HG03175 (cell line): ENCODE data around the gene ICA1.

Experiments
- ATAC-seq: cut with Tn5 transposase; IDR thresholded peaks from one replicate; pipeline ENCODE4 v1.9.1; 2021; ENCODE audit warnings: mild to moderate bottlenecking, moderate library complexity; ENCODE audit not compliant: unreplicated experiment

The ICA1 gene

DNA sequence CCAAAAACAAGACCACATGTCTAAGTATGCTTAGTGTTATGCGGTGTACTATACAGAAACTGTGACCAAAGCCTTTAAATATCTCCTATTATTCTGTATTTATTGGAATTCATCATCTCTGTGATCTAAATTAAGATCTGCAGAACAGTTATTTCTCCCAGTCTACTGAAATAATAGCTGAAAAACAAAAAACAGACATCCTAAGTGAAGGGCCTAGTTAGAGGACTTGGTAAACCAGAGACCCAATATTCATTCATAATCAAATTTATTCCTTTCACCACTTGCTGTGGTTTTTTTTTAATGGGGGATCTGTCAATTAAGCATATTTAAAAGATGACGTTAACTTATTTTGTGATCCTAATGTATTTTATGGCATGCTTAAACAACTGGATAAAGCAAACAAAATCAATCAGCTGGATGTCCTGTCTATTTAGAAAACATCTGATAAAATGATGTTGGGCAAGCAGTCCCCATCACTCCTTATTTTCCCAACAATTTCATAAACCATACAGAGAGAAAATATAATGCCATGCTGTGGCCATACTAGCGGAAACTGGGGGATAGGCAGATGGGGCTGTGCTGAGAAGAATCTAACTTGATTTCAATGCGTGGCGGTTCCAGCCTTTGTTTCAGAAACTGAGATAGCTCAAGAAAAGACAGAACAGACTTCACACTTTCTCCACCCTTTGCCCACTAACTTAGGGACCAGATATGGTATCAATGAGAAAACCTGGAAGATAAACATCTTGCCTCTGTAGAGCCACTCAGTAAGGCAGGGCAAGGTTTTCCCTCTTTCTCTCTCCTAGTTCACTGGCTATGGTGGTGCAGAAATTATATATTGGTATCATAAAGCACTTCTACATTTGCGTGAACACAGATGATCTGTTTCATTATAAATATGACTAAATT, 32.9 kb downstream of the ICA1 start:
- ATAC-seq, result no peak

DNA sequence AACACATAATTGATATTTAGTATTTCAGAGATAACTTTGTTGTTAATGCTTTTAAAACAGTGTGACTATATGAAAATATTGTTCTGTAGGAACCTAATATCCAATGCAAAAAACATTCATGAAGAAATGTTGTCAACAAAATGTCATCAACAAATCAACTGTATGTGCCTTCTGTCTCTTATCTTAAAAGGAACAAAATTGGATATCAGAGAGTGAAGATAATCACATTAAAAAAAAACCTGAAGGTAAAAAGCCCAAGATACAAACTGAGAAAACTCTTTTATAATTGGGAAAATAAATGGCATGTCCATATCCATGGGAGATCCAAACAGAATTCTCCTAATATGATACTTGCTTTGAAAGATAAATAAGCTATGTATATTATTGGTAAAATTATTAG, 33.9 kb downstream of the ICA1 start:
- ATAC-seq, result no peak

DNA sequence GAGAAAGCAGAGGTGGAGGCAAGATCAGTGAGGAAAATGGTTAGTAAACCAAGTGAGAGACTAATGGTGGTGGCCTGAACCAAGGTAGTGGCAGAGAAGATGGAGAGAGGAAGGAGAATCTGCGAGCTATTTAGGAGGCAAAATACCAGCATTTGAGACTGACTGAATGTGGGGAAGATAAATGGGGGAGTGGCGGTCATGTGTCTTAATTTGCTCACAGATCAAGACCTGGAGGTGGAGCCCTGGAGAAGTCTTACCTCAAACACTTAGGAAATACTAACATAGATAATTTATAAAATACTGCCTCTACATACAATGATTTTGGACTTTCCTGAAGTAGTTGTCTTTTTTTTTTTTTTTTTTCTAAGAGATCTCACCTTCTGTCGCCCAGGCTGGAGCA, 34.7 kb downstream of the ICA1 start:
- no peak for ATAC-seq

DNA sequence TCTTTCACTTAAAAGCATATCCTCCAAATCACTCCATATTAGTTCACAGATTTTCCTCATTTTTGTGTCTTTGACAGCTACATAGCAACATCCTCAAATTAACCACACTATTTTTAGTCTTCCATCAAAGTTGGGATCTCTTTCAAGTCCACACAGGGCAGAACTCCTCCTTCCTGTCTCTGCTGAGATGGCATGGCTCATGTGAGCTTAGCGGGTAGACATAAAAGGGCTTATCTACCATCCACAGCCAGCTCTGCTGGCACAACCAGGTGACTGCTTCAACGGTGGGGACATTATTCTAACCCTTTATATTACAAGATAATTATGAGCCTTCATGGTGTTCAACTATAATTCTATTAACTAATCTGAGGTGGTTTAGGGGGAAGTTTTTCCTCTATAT, 35.5 kb downstream of the ICA1 start:
- no peak for ATAC-seq

DNA sequence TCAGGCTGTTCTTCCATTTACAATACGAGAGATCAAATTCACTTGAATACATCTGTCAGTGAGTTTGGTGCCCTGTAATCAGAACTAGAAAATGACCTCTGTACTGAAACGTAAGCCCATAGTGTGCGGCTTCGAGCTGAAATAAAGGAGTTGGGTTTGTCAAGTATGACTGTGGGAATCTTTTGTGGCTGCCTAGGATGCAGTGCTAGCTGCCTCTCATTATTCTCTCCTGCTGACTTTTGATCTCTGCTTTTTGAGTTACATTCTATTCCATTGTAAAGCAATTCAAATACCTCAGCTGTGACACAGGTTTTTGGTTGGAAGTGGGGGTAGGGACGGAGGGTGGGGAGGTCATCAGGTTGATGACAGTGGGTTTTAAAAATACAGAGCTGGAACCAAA, 40.4 kb downstream of the ICA1 start:
- ATAC-seq, result no peak

DNA sequence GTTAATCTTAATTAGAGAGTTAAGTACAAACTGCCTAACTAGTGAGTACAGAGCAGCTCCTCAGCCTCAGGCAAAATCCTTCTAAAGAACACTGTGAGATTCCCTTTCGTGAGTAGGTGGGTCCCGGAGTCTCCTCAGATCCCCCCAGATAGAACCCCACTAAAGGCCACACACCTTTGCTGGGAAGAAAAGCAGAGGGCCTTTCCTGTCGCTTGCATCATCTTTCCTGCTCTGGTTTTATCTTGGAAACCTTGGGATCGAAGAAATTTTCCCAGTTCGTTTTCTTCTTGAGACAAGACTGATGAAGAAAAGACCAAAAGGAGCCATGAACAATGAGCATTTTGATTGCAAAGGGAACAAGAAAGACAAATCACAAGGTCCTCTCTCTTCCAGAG, 40.9 kb downstream of the ICA1 start:
- ATAC-seq, result no peak

DNA sequence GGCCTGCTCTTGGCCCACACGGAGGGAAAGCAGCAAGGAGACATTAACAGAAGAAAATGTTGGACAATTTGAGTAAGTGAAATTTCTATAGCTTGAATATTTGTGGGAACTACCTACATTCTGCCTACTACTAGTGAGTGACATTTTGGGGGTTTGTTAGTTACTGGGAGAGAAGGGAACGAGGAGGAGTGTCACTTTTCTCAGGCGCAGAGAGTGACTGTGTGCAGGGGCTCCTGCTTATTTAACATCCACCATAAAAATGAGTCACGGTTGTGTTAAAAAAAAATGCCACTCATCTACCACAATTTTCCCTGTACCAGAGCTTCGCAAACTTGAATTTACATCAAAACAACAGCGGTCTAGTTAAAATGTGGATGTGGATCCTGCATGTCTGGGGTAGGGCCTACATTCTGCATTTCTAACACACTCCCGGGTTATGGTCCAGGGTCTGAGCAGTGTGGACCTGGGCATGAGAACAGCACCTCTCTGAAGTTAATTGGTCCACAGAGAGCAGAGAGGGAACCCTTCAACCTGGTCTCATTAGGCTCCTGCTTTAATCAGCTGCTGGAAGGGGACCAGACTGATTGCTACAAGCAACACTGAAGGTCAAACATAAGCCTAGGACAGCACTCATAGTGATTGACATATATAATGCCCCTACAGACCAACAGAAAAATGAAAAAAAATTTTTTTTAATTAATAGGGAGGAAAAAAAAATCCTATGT, 41.4 kb downstream of the ICA1 start:
- no peak for ATAC-seq

DNA sequence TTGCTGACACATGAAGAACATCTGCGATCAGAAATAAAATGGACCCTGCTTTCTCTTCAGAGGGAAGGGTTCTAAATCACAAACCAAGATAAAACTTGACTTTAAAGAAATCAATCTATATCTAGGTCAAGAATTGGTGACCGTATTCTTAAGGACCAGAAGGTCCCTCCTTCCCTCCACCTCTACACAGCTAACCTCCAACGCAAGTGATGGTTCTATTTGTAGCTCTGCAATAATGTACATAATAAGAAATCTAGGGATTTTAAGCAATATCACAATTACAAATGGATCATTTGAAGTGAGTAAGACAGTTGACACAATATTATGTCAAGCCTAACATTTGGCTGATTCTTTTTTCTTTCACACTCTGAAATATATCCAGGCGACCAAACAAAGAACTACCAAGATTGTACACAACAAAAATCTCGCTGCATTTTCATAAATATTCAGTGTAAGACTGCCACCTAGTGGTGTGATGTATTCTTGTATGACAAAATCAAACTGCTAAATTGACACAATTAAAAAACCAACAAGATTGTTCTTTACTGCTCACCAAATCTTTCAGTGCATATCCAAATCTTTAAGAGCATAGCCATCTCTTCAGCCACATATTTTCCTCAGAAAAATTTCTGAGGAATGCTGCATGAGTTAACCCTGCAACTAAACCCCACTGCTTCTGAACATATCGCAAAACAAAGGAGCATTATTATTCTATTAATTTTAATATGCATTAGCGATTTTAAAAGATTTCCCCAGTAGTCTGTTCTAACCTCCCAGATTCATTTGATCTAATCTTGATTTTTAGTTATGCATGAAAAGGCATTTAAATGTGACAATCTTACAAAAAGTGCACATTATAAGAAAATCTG, 44.5 kb downstream of the ICA1 start:
- no peak for ATAC-seq

DNA sequence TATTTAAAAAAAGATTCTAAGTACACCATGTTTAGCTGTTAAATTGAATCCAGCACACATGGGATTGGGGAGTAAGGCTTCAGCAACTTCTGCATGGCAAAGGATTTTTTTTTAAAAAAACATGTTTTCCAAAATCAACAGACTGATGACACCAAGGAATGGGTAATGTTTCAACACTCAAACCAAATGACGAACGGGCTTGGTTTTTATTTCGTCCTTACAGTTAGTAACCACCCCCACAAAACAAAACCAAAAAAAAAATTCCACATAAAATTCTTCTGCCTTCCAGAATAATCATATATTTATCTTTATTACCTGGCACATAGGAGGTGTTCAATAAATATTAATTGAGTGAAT, 45.7 kb downstream of the ICA1 start:
- no peak for ATAC-seq

DNA sequence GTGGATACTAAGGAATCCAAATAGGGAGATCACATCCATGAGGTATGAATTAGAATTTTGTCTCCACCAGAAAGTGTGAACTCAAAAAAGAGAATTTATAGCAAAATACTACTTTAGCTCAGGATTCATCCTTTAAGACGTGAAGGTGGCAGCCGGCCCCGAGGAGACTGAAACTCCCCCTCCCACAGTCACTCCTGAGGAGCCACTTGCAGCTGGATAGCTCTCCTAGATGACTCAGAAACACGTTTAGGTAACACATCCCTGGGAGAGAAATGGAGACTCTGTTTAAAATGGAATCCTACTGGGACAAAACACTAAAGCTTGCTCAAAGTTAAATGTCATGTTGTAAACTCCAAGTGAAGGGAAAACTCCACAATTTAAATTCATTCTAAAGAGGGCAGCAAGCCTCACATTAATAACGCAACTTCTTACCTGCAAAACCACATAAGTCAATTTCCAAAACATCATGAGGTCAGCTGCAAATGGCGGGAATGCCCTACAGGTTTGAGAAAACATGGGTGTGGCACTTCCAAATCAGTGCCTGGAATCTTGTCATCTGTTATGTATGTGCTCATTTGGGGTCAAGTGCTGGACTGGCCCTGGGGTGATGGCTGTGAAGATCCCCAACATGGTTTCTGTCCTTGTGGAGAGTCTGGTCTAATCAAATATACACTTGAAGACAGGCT, 46.2 kb downstream of the ICA1 start:
- no peak for ATAC-seq

DNA sequence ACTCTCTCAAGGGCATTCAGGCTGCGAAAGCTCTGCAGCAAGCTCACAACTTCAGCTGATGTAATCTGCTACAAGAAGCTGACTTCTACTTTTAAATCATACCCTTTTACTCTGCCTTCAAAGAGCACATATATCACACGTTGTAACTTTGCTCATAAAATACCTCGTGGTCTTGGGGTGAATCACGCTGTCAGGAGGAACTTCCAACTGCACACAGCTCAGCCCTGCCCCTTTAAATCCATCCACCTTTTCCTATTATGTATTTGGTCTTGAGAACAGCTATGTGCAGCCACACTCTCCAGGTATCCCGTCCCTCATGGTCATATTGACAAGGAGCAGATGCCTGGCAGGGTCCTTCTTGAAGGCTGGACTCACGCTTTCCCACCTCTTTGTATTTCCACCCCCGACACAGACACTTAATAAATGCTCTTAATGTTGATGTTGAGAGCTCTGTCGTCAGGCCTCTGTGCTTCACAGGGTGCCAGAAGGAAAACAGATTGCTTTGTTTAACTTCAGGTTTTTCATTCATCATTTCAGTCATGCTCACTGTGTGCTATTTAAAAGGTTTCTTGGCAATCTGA, 47.6 kb downstream of the ICA1 start:
- no peak for ATAC-seq

DNA sequence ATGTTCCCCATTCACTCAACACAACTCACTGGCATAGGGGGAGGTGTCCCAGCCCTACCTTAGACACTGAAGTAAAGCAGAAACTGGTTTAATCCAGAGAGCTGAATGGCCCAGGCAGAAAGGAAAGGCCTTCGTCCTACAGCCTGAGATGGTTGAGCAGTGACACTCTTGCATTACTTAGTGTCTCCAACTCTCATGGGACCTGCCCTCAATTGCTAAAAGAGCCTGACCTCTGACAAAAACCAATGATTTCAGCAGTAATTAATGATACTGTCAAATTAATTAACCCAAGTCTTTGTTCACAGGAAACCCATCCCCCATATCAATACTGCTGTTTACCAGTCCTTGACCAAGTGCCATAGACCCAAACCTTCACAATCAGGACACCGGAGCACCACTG, 48.6 kb downstream of the ICA1 start:
- no peak for ATAC-seq

DNA sequence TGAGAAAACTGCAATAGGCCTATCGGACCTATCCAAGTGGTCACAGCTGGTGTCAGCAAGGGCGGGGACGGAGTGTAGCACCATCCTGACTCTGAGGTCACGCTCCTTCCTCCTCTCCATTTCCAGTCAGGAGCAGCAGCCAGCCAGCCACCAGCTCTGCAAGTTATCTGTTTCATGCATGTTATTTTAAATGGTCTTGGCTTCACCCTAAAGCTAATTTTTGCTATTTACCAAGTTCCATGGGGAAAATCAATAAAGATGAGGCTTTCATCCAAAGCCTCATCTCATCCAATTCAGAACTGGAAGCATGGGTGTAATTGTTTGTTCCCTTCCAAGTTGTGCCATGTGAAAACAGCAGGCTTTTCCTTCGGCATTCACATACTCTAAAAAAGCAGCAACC, 49.3 kb downstream of the ICA1 start:
- ATAC-seq, result no peak

DNA sequence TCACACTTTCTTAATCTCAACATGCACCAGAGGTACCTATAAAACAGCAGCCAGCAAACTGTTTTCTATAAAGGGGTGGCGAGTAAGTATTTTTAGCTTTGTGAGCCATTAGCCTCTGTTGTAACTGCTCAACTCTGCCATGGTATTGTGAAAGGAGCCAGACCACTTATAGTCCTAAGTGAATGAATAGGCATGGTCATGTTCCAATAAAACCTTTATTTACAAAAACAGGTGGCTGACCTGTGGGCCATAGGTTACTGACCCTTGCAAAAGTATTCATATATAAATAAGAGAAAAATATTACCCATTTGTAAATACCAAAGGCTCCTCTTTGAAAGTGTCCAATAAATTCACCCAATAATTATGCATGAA, 50.3 kb downstream of the ICA1 start:
- ATAC-seq, result no peak

DNA sequence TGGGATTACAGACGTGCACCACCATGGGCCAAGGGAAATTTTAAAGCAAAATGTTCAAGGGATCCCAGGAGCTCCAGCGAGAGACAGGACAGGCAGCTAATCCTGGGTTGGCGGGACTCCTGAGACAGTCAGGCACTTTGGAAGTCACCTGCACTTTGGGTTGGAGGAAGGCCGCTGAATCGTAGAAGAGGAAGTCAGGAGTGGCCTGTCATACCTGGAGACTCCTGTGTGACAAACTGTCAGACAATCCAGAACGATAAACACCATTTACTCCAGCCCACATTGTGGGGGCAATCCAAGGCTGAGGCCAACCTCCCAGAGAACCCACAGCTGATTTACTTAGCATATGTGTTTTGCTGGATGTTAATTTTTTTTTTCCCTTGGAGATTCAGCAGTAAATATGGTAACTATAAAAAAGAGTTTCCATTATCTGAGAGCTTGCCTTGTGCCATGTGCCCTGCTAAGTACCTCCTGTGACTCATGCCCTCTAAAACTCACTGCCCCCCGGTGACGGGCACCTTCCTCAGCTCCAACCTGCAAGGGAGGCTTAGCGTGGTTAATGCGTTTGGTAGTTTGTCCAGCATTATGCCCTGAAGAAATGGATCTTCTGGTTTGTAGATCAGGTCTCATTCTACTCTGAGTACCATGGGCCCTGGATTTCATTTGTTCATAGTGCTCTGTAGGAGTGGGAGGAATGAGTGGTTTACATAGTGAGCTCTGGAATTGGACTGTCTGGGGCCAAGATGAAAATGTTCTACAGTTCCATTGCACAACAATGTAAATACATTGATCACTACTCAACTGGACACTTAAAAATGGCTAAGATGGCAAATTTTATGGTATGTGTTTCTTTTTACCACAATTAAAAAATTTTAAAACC, 50.9 kb downstream of the ICA1 start:
- ATAC-seq, result no peak

DNA sequence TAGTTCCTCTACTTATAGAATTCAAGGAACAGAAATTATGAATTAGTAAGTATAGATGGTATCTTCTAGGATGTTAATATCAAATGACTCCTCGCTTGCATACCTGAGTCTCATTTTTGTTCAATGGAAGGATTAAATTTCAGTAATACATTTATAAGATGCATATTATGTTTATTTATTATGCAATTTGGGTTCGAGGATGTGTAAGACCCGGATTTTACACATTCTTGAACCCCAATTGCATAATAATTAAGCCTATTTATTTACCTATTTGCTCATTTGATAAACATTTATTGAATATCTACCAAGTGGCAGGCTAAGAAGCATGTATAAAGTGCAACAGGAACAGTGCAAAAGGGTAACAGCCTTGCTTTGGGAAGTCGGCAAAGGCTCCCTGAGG, 52.6 kb downstream of the ICA1 start:
- no peak for ATAC-seq

DNA sequence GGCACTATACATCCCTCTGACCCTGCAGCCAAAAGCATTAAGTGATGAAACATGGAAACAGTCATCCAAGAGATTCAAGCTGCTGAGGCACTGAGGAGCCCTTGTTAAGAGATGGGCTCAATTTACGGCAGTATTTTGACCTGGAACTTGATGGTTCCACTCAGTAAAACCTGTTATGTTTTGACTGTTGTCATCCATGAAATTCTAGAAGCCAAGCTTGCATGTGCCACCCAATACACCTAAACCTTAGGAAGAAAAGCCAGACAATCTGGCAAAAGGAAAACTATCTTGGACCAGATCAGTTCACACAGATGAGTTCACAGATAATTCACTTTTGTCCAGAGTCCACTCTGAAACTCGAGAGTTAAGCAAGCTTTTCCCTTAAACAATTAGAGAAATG, 53.2 kb downstream of the ICA1 start:
- ATAC-seq, result no peak

DNA sequence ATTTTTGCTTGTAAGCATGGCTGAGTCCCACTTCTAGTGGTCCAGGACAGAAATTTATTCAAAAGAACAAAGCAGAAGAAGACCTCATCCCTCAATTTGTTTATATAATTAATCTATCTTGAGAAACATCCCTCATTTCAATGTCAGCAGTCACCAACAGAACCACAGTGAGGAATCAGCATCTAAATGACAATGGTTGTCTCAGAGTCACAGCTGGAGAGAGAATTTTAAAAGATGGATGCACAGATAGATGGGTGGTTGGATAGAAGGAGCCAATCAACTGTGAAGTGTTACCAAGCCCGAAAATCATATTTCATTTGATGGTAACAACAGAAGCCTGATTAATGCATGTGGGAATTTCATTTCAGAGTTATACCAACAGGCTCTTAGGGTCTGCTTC, 55.0 kb downstream of the ICA1 start:
- no peak for ATAC-seq

DNA sequence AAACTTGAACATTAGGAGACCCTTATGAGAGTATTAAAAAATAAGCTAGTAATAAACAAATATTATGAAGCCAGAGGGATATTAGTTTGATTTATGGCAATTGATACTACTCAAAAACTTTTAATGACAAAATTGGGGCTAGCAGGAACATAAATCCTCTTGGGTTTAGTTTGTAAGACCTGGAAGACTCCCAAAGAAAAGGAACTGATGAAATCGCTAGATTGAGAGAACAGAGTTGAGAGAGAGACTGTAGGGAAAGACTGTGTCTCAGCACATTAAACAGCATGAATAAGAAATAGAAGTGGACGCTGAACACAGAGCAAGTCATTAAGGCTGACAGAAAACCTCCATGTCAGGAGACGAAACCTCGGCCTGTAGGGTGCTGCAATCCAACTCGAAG, 56.4 kb downstream of the ICA1 start:
- ATAC-seq, result no peak

DNA sequence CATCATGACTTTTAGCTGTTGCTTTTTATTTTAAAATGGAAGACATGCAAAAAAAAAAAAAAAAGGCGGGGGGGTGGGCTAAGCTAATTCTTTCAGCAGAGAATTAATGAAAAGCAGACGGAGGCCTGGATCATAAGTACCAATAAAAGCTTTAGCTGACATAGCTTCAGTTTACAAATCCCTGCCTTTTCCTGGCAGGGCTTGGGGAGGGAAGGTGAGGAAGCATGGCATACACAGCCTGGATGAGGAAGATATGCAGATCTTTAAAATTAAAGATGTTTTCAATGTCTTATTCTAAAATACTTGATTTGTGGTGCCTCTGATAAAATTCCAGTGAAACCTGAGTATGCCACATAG, 57.0 kb downstream of the ICA1 start:
- ATAC-seq, result no peak
